NB4 (cell line): ENCODE measurements around the gene TRIM61.
"Not testable (repeated sequence)": the region's sequence is repeated elsewhere in the genome, so short reads cannot be mapped to it uniquely, and the experiment has no call there.

ENCODE experiments used
- POLR2A ChIP-seq: IDR thresholded peaks from 2 replicates; pipeline ENCODE4 v1.6.1; 2011; ENCODE audit warnings: mild to moderate bottlenecking; ENCODE audit not compliant: insufficient read length; ENCODE audit errors: extremely low read depth
- TF ChIP-seq, protein P1 (sequence below): IDR thresholded peaks from one replicate; pipeline ENCODE4 v1.5.1; 2012; ENCODE audit warnings: low read depth, low read length

- TF ChIP-seq, protein P1, sequence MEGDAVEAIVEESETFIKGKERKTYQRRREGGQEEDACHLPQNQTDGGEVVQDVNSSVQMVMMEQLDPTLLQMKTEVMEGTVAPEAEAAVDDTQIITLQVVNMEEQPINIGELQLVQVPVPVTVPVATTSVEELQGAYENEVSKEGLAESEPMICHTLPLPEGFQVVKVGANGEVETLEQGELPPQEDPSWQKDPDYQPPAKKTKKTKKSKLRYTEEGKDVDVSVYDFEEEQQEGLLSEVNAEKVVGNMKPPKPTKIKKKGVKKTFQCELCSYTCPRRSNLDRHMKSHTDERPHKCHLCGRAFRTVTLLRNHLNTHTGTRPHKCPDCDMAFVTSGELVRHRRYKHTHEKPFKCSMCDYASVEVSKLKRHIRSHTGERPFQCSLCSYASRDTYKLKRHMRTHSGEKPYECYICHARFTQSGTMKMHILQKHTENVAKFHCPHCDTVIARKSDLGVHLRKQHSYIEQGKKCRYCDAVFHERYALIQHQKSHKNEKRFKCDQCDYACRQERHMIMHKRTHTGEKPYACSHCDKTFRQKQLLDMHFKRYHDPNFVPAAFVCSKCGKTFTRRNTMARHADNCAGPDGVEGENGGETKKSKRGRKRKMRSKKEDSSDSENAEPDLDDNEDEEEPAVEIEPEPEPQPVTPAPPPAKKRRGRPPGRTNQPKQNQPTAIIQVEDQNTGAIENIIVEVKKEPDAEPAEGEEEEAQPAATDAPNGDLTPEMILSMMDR, result not testable (repeated sequence)
- TF ChIP-seq POLR2A, result not testable (repeated sequence)
Measured at GRCh38 chr4:164996123-164996522, 18.7 kb upstream of the TRIM61 start.
